ENCODE measurements around the gene ATP4A. TPM values are rescaled to one million over a fixed set of nuclear protein-coding genes. Genes with fewer than 3 reads are reported as not detected.
A peak's percentile ranks its signal among the peaks of the same experiment; 100 is the strongest.

The ATP4A gene
- total RNA-seq, 4 donors from 2014 or later = not detected

GRCh38 chr19:35511337-35511736 lies 52.1 kb downstream of the ATP4A start:
- Histone ChIP-seq H3K27ac (no peak overlapping the region), H3K4me3 (no peak overlapping the region), H3K27me3 (peaks cover 69% of the 10 kb centered on the region), H3K4me1 (peaks cover 0 to 20% (median 9%) of the 10 kb centered on the region in 4 donors), H3K9me3 (no peaks in the 10 kb centered on the region), H3K36me3 (no peaks in the 10 kb centered on the region)
- in situ Hi-C loops (cut with MboI; ENCODE audit: low pct_ligation_motif_present in 1 of 4, low pct_unique_long_range_greater_than_20kb in 1 of 4, low sequenced_read_pairs in 3 of 4) (no loop called here), intact Hi-C loops (cut with DNase I; ENCODE audit: low total_unique reads) (no loop called here)
- 78% methylated on average over 7 of the region's 7 CpGs; no CpG with 5 or more reads in 1 of the 2 donors for WGBS, 2 donors (ENCODE audit: low coverage in 1 of 2)
- no peak for TF ChIP-seq EP300 (IDR thresholded peaks at IDR 0.05; ENCODE audit: low read depth)
- TF ChIP-seq POLR2A (IDR thresholded peaks at IDR 0.05) = no peak
- no peak for TF ChIP-seq POLR2AphosphoS5 (IDR thresholded peaks at IDR 0.05)
- TF ChIP-seq CTCF (IDR thresholded peaks at IDR 0.05) = no peak
- DNase-seq = no peak

DNA sequence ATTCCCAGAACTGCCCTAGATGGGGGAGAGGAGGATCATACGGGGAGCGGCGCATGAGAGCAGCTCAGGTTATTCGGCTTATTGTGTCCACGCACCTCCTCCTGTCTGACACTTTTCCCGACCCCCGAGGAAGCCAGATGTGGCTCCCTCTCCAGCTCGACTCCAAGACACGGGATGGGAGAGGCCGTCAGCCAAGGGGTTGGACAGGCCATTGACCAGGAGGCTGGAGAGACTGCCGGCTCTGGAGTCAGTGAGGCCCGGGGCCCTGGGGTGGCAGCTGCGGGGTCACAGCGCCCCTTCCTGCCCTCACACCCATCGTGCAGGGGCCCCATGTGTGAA lies 52.9 kb downstream of the ATP4A start:
- 12% methylated on average over 15 of the region's 15 CpGs; no CpG with 5 or more reads in 1 of the 2 donors for WGBS, 2 donors (ENCODE audit: low coverage in 1 of 2)
- H3K27ac ChIP-seq = no peak overlapping the region
- peak overlapping the region in 2 of 4 donors; percentile 32 to 38 for H3K4me3 ChIP-seq

GRCh38 chr19:35509861-35510625 lies 53.4 kb downstream of the ATP4A start:
- Histone ChIP-seq H3K9me3 (no peaks in the 10 kb centered on the region), H3K27ac (peak overlapping the region in 3 of 4 donors; percentile 13 to 52 (median 38)), H3K4me1 (peaks cover 0 to 20% (median 9%) of the 10 kb centered on the region in 4 donors), H3K36me3 (no peaks in the 10 kb centered on the region), H3K4me3 (peak overlapping the region; percentile 4 to 38 (median 20)), H3K27me3 (peaks cover 67% of the 10 kb centered on the region)
- intact Hi-C loops (cut with DNase I; ENCODE audit: low total_unique reads) = no loop called here
- DNase-seq = peak; percentile 86
- TF ChIP-seq EP300 (IDR thresholded peaks at IDR 0.05; ENCODE audit: low read depth) (no peak), CTCF (IDR thresholded peaks at IDR 0.05) (peak; percentile 88 to 93 (median 90)), POLR2A (IDR thresholded peaks at IDR 0.05) (no peak), POLR2AphosphoS5 (IDR thresholded peaks at IDR 0.05) (peak in 1 of 3 donors; percentile 9)
- 3% methylated on average over 36 of the region's 39 CpGs; no CpG with 5 or more reads in 1 of the 2 donors for WGBS, 2 donors (ENCODE audit: low coverage in 1 of 2)
- in situ Hi-C loops (cut with MboI; ENCODE audit: low pct_ligation_motif_present in 1 of 4, low pct_unique_long_range_greater_than_20kb in 1 of 4, low sequenced_read_pairs in 3 of 4) = no loop called here

More for the DNA sequence above, 52.9 kb downstream of the ATP4A start:
- TF ChIP-seq POLR2A (IDR thresholded peaks at IDR 0.05) (no peak), POLR2AphosphoS5 (IDR thresholded peaks at IDR 0.05) (no peak), CTCF (IDR thresholded peaks at IDR 0.05) (no peak), EP300 (IDR thresholded peaks at IDR 0.05; ENCODE audit: low read depth) (no peak)
- Histone ChIP-seq H3K36me3 (no peaks in the 10 kb centered on the region), H3K4me1 (peaks cover 0 to 20% (median 9%) of the 10 kb centered on the region in 4 donors), H3K27me3 (peaks cover 69% of the 10 kb centered on the region), H3K9me3 (no peaks in the 10 kb centered on the region)
- intact Hi-C loops (cut with DNase I; ENCODE audit: low total_unique reads) (no loop called here), in situ Hi-C loops (cut with MboI; ENCODE audit: low pct_ligation_motif_present in 1 of 4, low pct_unique_long_range_greater_than_20kb in 1 of 4, low sequenced_read_pairs in 3 of 4) (no loop called here)
- DNase-seq = no peak

DNA sequence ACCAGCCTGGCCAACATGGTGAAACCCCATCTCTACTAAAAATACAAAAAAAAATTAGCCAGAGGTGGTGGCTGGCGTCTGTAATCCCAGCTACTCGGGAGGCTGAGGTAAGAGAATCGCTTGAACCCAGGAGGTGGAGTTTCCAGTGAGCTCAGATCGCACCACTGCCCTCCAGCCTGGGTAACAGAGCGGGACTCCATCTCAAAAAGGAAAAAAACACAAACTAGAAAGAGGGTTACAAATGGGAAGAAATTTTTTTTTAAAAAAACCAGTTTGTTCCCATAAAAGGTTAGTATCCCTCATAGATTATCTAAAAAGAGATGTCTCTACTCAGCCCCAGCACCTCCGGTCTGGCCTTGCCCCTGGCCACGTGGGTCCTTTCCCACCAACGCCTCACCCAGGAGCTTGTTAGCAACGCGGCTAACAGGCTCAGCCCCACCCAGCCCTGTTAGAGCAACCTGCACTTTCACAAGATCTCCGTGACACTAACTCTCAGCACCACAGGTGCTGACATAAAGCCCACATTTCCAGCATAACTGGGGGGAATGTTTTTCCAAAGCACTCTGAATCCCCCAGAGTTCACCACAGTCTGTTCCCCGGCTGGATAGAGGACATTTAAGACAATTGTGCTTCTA lies 54.3 kb downstream of the ATP4A start:
- in situ Hi-C loops (cut with MboI; ENCODE audit: low pct_ligation_motif_present in 1 of 4, low pct_unique_long_range_greater_than_20kb in 1 of 4, low sequenced_read_pairs in 3 of 4) = no loop called here
- H3K36me3 ChIP-seq = no peaks in the 10 kb centered on the region
- WGBS, 2 donors (ENCODE audit: low coverage in 1 of 2) = 24 to 25% methylated on average over 3 to 12 of the region's 12 CpGs
- H3K4me3 ChIP-seq = peak overlapping the region in 2 of 4 donors; percentile 32 to 38
- H3K4me1 ChIP-seq = peaks cover 0 to 20% (median 9%) of the 10 kb centered on the region in 4 donors
- intact Hi-C loops (cut with DNase I; ENCODE audit: low total_unique reads) = no loop called here
- H3K27ac ChIP-seq = peak overlapping the region in 1 of 4 donors; percentile 52
- DNase-seq = peak; percentile 71
- TF ChIP-seq POLR2AphosphoS5 (IDR thresholded peaks at IDR 0.05) = no peak
- no peak for TF ChIP-seq EP300 (IDR thresholded peaks at IDR 0.05; ENCODE audit: low read depth)
- no peak for TF ChIP-seq POLR2A (IDR thresholded peaks at IDR 0.05)
- no peak for TF ChIP-seq CTCF (IDR thresholded peaks at IDR 0.05)
- H3K27me3 ChIP-seq = peaks cover 60% of the 10 kb centered on the region
- no peaks in the 10 kb centered on the region for H3K9me3 ChIP-seq

Measured in transverse colon (tissue), 4 donors.